Natural killer cell (primary cell): ENCODE results near the gene GORASP1. TPM values are rescaled to one million over a fixed set of nuclear protein-coding genes. Genes with fewer than 3 reads are reported as not detected.

Source experiments
- ATAC-seq, 3 donors: fragments of 150-1000 bp in 2 of 3; fragments of 200-7000 bp in 1 of 3; cut with Tn5 transposase; 1 replicate in 1 of 3; 2 replicates in 2 of 3; pipeline ENCODE4 v1.10.0; 2021; ENCODE audit warnings: mild to moderate bottlenecking in 2 of 3, moderate library complexity in 2 of 3
- DNase-seq, 2 donors: peaks; one replicate each; pipeline versions ENCODE4 v3.0.0 to v3.0.0-alpha.2; 2013 to 2021; ENCODE audit warnings: mixed read lengths in 1 of 2
- H3K27ac ChIP-seq: one replicate; pipeline ENCODE4 v1.5.1; 2013; ENCODE audit warnings: mild to moderate bottlenecking, low read length
- H3K27me3 ChIP-seq: one replicate; pipeline ENCODE4 v1.6.1; 2013; ENCODE audit warnings: low read length; ENCODE audit not compliant: control insufficient read depth, insufficient read depth
- H3K36me3 ChIP-seq: one replicate; pipeline ENCODE4 v1.6.1; 2013; ENCODE audit warnings: low read length; ENCODE audit not compliant: control insufficient read depth, insufficient read depth
- H3K4me1 ChIP-seq: one replicate; pipeline ENCODE4 v1.6.1; 2013; ENCODE audit warnings: low read length; ENCODE audit not compliant: control insufficient read depth, insufficient read depth
- H3K4me3 ChIP-seq: one replicate; pipeline ENCODE4 v1.5.1; 2013; ENCODE audit warnings: low read length
- H3K9me3 ChIP-seq: one replicate; pipeline ENCODE4 v1.6.1; 2013; ENCODE audit warnings: low read length; ENCODE audit not compliant: control insufficient read depth, insufficient read depth
- H3K27ac Mint-ChIP-seq, 2 donors: one replicate each; pipeline ENCODE4 v1.8.0; 2022; ENCODE audit warnings: mild to moderate bottlenecking in 2 of 2, mixed read lengths in 2 of 2, moderate library complexity in 1 of 2
- H3K27me3 Mint-ChIP-seq, 2 donors: one replicate each; pipeline ENCODE4 v1.8.0; 2022; ENCODE audit warnings: low read depth in 2 of 2, mixed read lengths in 2 of 2
- H3K36me3 Mint-ChIP-seq: one replicate; pipeline ENCODE4 v1.8.0; 2022; ENCODE audit warnings: mixed read lengths
- H3K4me1 Mint-ChIP-seq, 2 donors: one replicate each; pipeline ENCODE4 v1.8.0; 2022; ENCODE audit warnings: mixed read lengths in 2 of 2
- H3K4me3 Mint-ChIP-seq: one replicate; pipeline ENCODE4 v1.8.0; 2022; ENCODE audit warnings: mild to moderate bottlenecking, moderate library complexity, mixed read lengths
- H3K9me3 Mint-ChIP-seq, 2 donors: one replicate each; pipeline ENCODE4 v1.8.0; 2022; ENCODE audit warnings: mixed read lengths in 2 of 2
- WGBS: methylation state at CpG from one replicate; pipeline ENCODE4 v1.1.7; 2013; ENCODE audit warnings: missing lambda C conversion rate; ENCODE audit not compliant: insufficient coverage; 5-methylcytosine and 5-hydroxymethylcytosine counted together
- intact Hi-C: fragments of 100-400 bp; cut with micrococcal nuclease; formaldehyde crosslinking; loops from one replicate; pipeline ENCODE4 v1.14.2; 2022
- total RNA-seq, 4 donors: library from RNA; stranded (reverse); fragments of 120-200 nt in 1 of 4; gene quantifications; one replicate each; pipeline versions ENCODE4 v1.2.3 to v1.2.4, GENCODE V29; 2013 to 2022
- TF ChIP-seq, protein P1 (sequence below): fragments of 200-600 bp; IDR thresholded peaks from one replicate; pipeline ENCODE4 v1.8.0; 2022; ENCODE audit warnings: antibody characterized with exemption

Gene GORASP1
- total RNA-seq, 3 donors from 2014 or later (not counting 1 experiment from before 2014, with no cell fraction given): 20.2 to 21.3 (median 20.8) TPM

- Mint-ChIP-seq H3K9me3 (no peaks in the 10 kb centered on the region), H3K27ac (peak within 1 kb of the TSS; percentile 98 to 99), H3K4me1 (peaks cover 23 to 39% of the 10 kb centered on the region in 2 donors), H3K4me3 (peak within 1 kb of the TSS; percentile 97), H3K27me3 (no peaks in the 10 kb centered on the region), H3K36me3 (no peaks in the 10 kb centered on the region)
- Histone ChIP-seq H3K27ac (peak within 1 kb of the TSS; percentile 93), H3K4me3 (peak within 1 kb of the TSS; percentile 91), H3K9me3 (no peaks in the 10 kb centered on the region), H3K27me3 (no peaks in the 10 kb centered on the region), H3K4me1 (peaks cover 15% of the 10 kb centered on the region), H3K36me3 (no peaks in the 10 kb centered on the region)
- intact Hi-C loops: loop anchor here (5.0 kb wide), 2 partner anchors 330 to 355 kb away; partner anchors contain the start of genes RPSA and SLC25A38
- under 1% methylated on average over 67 of the region's 68 CpGs for WGBS
- DNase-seq (peak; percentile 89 to 98), ATAC-seq (peak; percentile 88 to 95 (median 90))
- TF ChIP-seq, protein P1, sequence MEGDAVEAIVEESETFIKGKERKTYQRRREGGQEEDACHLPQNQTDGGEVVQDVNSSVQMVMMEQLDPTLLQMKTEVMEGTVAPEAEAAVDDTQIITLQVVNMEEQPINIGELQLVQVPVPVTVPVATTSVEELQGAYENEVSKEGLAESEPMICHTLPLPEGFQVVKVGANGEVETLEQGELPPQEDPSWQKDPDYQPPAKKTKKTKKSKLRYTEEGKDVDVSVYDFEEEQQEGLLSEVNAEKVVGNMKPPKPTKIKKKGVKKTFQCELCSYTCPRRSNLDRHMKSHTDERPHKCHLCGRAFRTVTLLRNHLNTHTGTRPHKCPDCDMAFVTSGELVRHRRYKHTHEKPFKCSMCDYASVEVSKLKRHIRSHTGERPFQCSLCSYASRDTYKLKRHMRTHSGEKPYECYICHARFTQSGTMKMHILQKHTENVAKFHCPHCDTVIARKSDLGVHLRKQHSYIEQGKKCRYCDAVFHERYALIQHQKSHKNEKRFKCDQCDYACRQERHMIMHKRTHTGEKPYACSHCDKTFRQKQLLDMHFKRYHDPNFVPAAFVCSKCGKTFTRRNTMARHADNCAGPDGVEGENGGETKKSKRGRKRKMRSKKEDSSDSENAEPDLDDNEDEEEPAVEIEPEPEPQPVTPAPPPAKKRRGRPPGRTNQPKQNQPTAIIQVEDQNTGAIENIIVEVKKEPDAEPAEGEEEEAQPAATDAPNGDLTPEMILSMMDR: no peak
These were observed 55.5 kb downstream of the GORASP1 start, which contains the start of the genes SCN11A and WDR48 for GRCh38 chr3:39051649-39052561. TSS of gene SCN11A (minus strand) at chr3:39051944. CDS start at chr3:38950362, 101,582 bp downstream. TSS of gene WDR48 (plus strand) at chr3:39052016. CDS start at chr3:39052026, 10 bp downstream.

DNA sequence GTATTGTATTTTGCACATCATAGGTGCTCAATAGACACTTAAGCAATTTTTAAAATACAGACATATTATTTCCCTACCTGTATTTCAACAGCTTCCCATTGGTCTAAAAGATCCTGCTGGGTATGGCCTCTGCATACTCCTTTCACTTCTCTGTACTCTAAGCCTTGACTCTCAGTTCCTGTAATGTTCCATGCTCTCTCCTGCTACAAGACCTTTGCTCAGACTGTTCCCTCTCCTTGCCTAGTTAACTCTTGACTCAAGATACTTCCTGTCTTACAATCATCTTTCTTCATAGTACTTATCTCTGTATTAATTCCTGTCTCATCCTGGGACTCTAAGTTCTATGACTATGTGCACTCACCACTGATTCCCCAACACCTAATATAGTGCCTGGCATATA is 57.4 kb downstream of the GORASP1 start:
- intact Hi-C loops: loop anchor here (5.0 kb wide), 2 partner anchors 332 to 357 kb away; partner anchors contain the start of genes RPSA and SLC25A38
- H3K36me3 Mint-ChIP-seq: no peaks in the 10 kb centered on the region
- H3K9me3 Mint-ChIP-seq: no peaks in the 10 kb centered on the region
- H3K36me3 ChIP-seq: no peaks in the 10 kb centered on the region
- H3K27me3 ChIP-seq: no peaks in the 10 kb centered on the region
- no peak overlapping the region for H3K4me3 Mint-ChIP-seq
- DNase-seq (peak in 1 of 2 donors; percentile 14), ATAC-seq (no peak)
- H3K27me3 Mint-ChIP-seq: peaks cover 0 to 5% of the 10 kb centered on the region in 2 donors
- peaks cover 10 to 26% of the 10 kb centered on the region in 2 donors for H3K4me1 Mint-ChIP-seq
- TF ChIP-seq, protein P1: no peak
- no peak overlapping the region for H3K27ac ChIP-seq
- peaks cover 15% of the 10 kb centered on the region for H3K4me1 ChIP-seq
- no peak overlapping the region for H3K4me3 ChIP-seq
- peak overlapping the region in 1 of 2 donors; percentile 39 for H3K27ac Mint-ChIP-seq
- H3K9me3 ChIP-seq: no peaks in the 10 kb centered on the region

Other genes with a start within 250 kb of the GORASP1 start
- under 1 TPM in 2 of 3 donors, not detected in 1; 0.07 to 0.08 TPM for gene SCN11A, start 55.7 kb downstream of the GORASP1 start, total RNA-seq
- gene WDR48, start 55.6 kb downstream of the GORASP1 start, total RNA-seq: 100 to 1,000 TPM in 1 of 3 donors, 10 to 100 TPM in 2; 89.1 to 101 (median 91.5) TPM
- gene TTC21A, start 53 bp upstream of the GORASP1 start, total RNA-seq: 1 to 10 TPM; 2.1 to 3.9 (median 2.4) TPM
- gene CSRNP1, start 46.0 kb upstream of the GORASP1 start, total RNA-seq: 100 to 1,000 TPM; 208 to 300 (median 253) TPM
- under 1 TPM; 0.14 to 0.40 (median 0.24) TPM for gene XIRP1, start 85.0 kb upstream of the GORASP1 start, total RNA-seq
- gene CX3CR1, start 172.4 kb upstream of the GORASP1 start, total RNA-seq: 100 to 1,000 TPM; 203 to 459 (median 405) TPM
- under 1 TPM in 1 of 3 donors, not detected in 2; 0.35 TPM for gene CCR8, start 222.1 kb upstream of the GORASP1 start, total RNA-seq